ENCODE data around the gene ATF7IP2. TPM values are rescaled to one million over a fixed set of nuclear protein-coding genes. Genes with fewer than 3 reads are reported as not detected.
"Not testable (repeated sequence)": the region's sequence is repeated elsewhere in the genome, so short reads cannot be mapped to it uniquely, and the experiment has no call there.

Gene ATF7IP2
- total RNA-seq, 3 donors from 2014 or later = 5.0 to 14.5 (median 11.0) TPM

GRCh38 chr16:10345629-10346028 lies 40.2 kb upstream of the ATF7IP2 start:
- Histone ChIP-seq H3K36me3 (ENCODE audit: low read depth) (no peaks in the 10 kb centered on the region), H3K4me1 (ENCODE audit: low read depth) (no peaks in the 10 kb centered on the region), H3K4me3 (no peak overlapping the region), H3K9me3 (peaks cover 25% of the 10 kb centered on the region)
- TF ChIP-seq CTCF (IDR thresholded peaks at IDR 0.05) = no peak
- intact Hi-C loops (cut with DNase I, micrococcal nuclease) = no loop called here
- no peak for DNase-seq
- no peak for ATAC-seq

GRCh38 chr16:10349851-10350250 lies 36.0 kb upstream of the ATF7IP2 start:
- ATAC-seq = no peak
- Histone ChIP-seq H3K9me3 (no peaks in the 10 kb centered on the region), H3K36me3 (ENCODE audit: low read depth) (no peaks in the 10 kb centered on the region), H3K4me3 (no peak overlapping the region), H3K4me1 (ENCODE audit: low read depth) (no peaks in the 10 kb centered on the region)
- TF ChIP-seq CTCF (IDR thresholded peaks at IDR 0.05) = no peak
- intact Hi-C loops (cut with DNase I, micrococcal nuclease) = no loop called here
- no peak for DNase-seq

GRCh38 chr16:10352262-10352661 lies 33.6 kb upstream of the ATF7IP2 start:
- Histone ChIP-seq H3K4me1 (ENCODE audit: low read depth) (no peaks in the 10 kb centered on the region), H3K36me3 (ENCODE audit: low read depth) (no peaks in the 10 kb centered on the region), H3K9me3 (no peaks in the 10 kb centered on the region), H3K4me3 (no peak overlapping the region)
- no peak for TF ChIP-seq CTCF (IDR thresholded peaks at IDR 0.05)
- intact Hi-C loops (cut with DNase I, micrococcal nuclease) = no loop called here
- no peak for DNase-seq
- no peak for ATAC-seq

- Histone ChIP-seq H3K36me3 (ENCODE audit: low read depth) (no peaks in the 10 kb centered on the region), H3K4me3 (no peak overlapping the region), H3K4me1 (ENCODE audit: low read depth) (no peaks in the 10 kb centered on the region), H3K9me3 (no peaks in the 10 kb centered on the region)
- no peak for TF ChIP-seq CTCF (IDR thresholded peaks at IDR 0.05)
- ATAC-seq = no peak
- DNase-seq = peak in 1 of 3 donors; percentile 41
- intact Hi-C loops (cut with DNase I, micrococcal nuclease) = no loop called here
These were observed 30.3 kb upstream of the ATF7IP2 start for GRCh38 chr16:10355589-10355988.

GRCh38 chr16:10356870-10357842 lies 28.7 kb upstream of the ATF7IP2 start:
- no peaks in the 10 kb centered on the region for H3K36me3 ChIP-seq (ENCODE audit: low read depth)
- no peak for DNase-seq
- no peaks in the 10 kb centered on the region for H3K9me3 ChIP-seq
- intact Hi-C loops (cut with DNase I, micrococcal nuclease) = no loop called here
- no peaks in the 10 kb centered on the region for H3K4me1 ChIP-seq (ENCODE audit: low read depth)
- ATAC-seq = no peak
- no peak overlapping the region for H3K4me3 ChIP-seq
- TF ChIP-seq CTCF (IDR thresholded peaks at IDR 0.05) = no peak

GRCh38 chr16:10361747-10362076 lies 24.1 kb upstream of the ATF7IP2 start:
- H3K4me1 ChIP-seq (ENCODE audit: low read depth); DNase-seq; ATAC-seq; intact Hi-C loops (cut with DNase I, micrococcal nuclease); H3K36me3 ChIP-seq (ENCODE audit: low read depth); H3K9me3 ChIP-seq; H3K4me3 ChIP-seq: not testable (repeated sequence)

Data from mucosa of descending colon (tissue), 3 donors.